ENCODE results near the gene APOA4.
"Not testable (repeated sequence)": the region's sequence is repeated elsewhere in the genome, so short reads cannot be mapped to it uniquely, and the experiment has no call there.

Gene APOA4

DNA sequence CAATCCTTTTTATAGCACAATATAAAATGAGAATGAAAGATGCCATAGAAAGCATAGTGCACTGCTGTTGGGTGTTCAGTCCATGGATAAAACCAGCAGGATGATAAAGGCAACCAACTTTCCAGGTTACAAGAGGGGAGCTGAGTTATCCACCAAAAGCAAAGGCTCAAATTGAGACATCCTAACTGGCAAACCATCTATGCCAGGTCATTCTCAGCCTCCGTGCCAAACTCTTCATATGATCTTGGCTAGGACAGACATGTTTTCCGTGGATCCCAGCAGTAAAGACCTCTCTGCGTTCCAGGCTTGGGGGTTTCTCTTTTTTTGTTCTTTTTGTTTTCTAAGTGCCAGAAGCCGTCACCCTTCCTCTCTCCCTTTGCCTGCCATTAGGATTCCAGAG is 21.6 kb upstream of the APOA4 start:
- no peak for DNase-seq

DNA sequence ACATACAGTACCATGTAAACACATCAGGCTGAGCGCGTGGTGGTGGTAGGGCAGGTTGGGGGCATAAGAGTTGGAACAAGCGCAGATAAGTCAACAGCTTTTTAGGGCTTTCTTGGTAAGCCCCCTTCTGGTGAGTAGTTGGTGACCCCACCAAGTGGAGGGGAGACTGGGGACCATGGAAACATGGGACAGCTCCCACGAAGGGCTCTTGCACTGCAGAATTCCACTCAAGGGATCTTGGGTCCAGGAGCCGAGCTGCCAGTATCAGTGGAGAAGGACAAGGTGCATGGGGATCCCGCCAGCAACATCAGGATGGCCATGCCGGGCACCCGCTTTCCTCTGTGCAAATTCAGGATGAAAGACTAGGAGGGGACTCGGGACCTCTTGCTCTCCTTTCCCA is 20.6 kb upstream of the APOA4 start:
- no peak for DNase-seq

DNA sequence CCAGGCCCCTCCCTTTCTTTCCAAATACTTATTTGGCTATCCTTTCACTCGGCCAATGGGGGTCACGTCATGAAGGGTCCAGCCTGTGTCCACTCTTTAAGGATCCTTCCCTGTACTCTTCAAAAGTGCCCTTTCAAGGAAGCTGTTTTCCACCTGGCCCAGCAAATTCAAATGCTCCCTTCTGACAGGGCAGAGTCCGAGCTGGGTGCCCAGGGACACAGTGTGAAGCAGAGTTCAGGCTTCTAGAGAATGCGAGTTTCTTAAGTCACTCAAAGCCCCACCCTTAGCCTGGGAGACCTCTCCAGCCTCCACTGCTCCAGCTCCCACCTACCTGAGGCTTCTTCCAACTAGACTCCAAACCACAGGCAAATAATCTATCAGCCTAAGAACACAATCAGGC is 19.8 kb upstream of the APOA4 start:
- DNase-seq, result no peak

DNA sequence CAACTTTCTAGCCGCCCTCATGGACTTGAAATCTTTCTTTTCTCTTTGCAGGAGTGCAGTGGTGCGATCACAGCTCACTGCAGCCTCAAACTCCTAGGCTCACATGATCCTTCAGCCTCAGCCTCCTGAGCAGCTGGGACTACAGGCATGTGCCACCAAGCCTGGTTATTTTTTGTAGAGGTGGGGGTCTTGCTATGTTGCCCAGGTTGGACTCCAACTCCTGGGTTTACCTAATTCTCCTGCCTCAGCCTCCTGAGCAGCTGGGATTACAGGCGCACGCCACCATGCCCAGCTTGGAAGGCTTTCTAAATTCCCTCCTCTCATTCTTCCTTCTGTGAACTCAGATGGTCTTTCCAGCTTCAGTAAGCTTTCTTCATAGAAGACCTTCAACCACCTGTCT is 19.0 kb upstream of the APOA4 start:
- no peak for DNase-seq

DNA sequence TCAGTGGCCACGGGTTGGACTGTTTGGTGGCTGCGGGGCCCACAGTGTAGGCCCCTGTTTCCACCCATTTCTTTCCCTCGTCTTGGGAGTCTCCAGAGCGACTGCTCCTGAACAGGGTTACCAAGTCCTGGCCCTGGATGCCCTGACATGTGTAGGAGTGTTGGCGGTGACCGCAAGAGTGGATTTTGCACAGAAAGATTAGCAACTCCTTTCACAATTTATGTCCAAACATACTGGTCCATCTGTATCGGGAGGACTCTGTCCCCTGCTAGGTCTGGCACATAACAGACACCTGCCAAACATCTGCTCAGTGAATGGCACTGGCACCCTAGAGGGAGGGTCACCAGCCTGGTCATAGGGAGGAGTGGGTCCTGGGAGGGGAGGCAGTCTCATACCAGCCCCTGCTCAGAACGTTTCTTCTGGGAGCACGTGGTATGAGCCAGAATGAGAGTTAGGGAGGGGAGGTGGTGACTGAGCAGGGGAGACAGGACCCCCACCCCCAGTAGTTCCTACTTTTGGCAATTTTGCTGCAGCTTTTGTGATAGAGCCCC is 17.7 kb upstream of the APOA4 start:
- DNase-seq, result no peak

DNA sequence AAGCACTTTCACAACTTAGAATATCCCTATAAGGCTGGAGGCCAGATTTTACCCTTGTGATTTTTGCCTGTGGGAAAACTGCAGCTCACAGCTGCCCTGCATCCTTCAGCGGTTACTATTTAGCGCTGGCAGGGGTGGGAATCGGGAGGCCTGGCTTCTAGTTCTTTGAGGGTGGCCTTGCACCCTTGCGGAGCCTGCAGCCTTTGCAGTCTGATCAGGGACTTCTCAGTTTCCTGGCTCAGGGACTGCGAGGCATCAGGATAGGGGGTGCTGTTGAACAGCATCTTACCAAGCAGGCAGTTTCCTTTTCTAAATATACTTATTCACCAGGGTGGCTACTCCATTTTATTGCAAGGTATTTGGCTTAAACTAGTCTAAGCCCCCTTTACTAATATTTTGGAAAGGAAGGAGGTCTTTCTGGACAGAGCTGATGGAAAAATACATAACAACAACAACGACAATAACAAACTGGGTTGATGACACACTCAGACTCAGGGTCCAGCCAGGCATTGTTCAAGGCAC is 17.2 kb upstream of the APOA4 start:
- DNase-seq, result no peak

DNA sequence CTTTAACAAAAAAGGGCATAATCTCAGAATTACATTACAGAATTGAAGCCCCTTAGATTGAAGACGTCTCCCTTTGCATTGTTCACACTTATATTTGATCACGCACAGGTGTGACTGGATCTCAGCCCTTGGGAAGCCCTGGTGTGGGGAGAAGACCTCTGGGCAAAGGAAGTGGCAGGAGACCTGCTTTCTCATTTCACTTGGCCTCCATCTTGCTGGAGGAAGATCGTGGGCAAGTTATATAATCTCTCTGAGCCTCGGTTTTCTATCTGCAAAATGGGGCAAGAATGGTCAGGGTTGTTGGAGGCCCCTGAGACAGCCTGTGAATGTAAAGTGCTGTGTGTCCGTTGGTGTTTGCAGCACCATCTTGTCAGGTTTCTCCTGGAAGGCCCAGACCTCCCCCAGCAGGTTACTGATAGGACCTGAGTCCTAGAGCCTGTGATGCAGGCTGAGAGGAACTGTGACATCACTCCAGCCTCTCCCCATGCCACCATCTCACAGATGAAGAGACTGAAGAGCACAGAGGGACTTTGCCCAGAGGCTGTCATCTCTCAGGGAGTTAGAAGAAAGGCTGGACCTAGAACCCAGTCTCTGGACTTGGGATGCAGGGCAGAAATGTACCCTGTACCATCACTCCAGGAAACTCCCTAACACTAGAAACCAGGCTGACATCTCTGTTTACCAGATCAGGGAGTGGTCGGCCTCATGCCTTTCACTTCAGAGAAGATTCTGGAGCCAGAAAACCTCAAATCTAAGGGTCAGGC is 15.4 kb upstream of the APOA4 start:
- DNase-seq, result no peak

DNA sequence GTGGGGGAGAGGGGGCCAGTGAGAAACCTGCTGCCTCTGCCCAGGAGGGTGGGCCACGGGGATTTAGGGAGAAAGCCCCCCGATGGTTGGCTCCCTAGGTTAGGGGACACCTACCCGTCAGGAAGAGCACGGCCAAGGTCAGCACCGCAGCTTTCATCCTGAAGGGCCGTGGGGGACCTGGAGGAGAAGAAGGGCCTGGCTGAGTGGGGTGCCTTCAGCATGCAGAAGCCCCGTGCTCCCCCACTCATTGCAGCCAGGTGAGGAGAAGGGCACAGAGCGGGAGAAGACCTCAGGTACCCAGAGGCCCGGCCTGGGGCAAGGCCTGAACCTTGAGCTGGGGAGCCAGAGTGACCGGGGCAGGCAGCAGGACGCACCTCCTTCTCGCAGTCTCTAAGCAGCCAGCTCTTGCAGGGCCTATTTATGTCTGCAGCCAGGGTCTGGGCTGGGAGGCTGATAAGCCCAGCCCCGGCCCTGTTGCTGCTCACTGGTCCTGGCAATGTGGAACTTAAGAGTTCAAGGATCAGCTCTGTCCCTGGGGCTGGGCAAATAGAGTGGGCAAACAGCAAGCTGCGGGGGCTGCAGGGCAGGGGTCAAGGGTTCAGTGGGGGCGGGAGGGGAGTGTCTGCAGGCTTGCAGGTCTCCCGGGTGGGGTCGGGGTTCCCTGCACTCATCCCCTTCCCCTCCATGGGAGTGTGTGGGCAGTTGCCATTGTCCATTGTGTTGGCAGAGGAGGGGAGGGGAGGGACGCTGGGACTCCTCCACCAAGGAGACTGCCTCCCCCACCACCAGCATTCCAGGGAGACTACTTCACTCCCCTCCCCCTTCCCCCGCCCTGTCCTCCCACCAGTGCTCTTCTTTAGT is 14.4 kb upstream of the APOA4 start, which contains the start of gene APOA1:
APOA1 (minus strand) TSS at position 392 of the 861 bp plus-strand sequence; CDS start at position 157, 235 bp downstream.
- no peak for DNase-seq

DNA sequence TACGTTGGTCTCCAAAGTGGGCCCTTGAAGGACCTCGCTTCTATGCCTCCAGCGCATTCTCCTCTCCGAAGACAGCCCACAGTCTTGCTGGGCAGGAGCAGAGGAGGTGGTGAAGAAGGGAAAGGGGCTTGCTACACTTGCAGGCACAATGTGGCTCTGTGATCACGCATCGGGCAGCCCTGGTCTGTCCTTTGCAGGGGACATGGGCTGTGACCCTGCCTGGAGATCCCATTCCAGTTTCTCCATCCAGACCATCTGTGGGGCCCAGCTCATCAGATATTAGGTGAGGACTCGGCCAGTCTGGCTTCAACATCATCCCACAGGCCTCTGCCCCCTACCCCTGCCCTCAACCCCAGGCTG is 13.5 kb upstream of the APOA4 start:
- no peak for DNase-seq

DNA sequence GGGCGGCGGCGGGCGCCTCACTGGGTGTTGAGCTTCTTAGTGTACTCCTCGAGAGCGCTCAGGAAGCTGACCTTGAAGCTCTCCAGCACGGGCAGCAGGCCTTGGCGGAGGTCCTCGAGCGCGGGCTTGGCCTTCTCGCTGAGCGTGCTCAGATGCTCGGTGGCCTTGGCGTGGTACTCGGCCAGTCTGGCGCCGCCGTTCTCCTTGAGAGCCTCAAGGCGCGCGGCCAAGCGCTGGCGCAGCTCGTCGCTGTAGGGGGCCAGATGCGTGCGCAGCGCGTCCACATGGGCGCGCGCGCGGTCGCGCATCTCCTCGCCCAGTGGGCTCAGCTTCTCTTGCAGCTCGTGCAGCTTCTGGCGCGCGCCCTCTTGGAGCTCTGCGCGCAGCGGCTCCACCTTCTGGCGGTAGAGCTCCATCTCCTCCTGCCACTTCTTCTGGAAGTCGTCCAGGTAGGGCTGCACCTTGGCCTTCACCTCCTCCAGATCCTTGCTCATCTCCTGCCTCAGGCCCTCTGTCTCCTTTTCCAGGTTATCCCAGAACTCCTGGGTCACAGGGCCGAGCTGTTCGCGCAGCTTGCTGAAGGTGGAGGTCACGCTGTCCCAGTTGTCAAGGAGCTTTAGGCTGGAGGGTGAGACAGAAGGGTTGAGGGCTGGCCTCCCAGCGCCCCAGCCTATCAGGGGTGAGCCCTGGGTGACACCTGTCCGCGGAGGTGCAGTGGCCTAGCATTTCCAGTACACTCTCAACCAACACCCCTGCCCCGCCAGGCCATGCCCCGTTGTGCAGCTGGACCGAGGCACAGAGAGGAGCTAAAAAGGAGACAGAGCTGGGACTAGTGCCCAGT is 12.9 kb upstream of the APOA4 start:
- peak; percentile 90 for DNase-seq

DNA sequence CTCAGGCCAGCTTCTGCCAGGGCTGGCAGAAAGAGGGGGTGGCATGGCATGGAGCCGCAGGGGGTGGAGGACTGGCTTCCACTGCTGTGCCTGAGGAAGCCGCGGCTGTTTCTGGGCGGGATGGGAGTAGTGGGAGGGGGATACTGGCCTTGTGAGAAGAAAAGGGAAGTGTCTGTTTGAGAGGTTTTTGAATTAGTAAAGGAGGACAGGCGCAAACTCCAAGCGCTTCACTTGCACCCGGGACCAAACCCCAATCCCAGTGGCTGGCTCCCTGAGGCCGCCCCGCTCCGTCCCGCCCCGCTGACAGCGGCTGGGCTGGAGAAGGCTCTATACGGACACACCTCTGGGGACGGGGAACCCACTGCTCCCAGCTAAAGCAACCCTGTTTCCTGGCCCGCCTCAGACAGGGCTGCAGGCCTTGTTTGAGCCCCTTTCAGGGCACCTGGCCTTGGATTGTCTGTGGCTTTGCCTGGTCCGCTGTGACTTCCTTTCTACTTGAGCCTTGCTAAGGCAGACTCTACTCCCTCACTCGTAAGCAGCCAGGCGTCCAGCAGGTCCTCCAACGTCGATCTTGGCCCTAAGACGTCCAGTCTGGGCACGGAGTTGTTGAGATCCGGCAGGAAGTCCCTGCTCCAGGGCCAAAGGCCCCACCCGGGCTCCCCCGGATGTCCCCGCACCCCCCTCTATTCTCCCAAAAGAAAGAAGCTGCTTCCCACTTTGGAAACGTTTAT is 12.1 kb upstream of the APOA4 start:
- no peak for DNase-seq

DNA sequence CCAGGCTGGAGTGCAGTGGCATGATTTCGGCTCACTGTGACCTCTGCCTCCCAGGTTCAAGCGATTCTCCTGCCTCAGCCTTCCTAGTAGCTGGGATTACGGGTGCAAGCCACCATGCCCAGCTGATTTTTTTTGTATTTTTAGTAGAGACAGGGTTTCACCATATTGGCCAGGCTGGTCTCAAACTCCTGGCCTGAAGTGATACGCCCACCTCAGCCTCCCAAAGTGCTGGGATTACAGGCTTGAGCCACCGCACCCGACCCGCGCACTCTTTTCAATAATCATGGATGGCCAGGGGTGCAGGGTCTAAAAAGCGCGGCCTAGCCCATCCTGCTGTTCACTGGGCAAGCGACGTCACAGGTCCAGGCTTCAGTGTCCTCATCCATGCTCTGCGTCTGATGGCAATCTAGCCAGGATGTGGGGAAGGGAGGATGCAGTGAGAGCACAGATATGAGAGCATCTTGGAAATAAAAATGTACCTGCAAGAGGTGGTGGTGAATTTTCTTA is 11.5 kb upstream of the APOA4 start:
- DNase-seq, result not testable (repeated sequence)

DNA sequence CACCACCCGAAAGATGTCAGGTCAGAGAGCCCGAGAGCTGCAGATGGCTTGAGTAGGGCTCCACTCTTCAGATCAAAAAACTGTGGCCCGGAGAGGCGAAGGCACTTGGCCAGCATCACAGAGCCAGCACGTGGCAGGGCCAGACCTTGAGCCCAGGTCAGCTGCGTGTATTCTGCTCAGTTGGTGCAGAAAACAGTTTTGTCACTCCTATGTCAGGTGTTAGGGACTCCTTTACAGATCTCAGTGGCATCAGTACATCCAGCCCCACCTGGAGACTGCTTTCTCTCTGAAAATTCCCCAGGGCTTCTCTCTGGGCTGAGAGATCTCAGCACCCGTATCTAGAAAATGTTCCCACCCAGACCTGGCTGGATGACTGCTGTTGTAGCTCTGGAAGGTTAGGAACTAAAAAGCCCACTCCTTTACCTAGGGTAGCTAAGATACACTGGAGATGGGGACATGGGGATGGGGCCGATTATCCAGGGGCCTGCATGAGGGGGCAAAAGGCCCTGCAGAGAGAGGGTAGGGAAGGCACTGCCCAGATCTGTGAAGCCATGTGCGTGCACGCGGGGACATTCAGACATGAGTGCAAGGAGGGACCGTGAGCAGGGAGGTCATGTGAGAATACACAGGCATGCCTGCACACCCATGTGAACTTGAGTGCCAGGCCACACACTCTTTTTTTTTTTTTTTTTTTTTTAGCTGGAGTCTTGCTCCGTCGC is 10.9 kb upstream of the APOA4 start:
- no peak for DNase-seq

DNA sequence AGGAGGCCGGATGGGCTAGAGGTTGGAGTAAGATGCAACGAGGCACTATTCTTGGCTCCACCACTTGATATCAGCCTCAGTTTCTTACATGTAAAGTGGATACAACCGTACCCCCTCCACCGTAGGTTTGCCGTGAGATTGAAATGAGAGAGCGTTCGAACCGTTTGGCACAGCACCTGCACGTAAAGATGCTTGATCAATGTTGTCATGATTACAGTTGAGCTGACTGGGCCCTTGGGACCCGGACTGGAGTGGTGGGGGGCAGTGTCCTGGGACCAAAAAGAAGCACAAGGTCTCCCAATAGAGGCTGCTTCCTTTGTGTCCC is 10.3 kb upstream of the APOA4 start:
- no peak for DNase-seq

DNA sequence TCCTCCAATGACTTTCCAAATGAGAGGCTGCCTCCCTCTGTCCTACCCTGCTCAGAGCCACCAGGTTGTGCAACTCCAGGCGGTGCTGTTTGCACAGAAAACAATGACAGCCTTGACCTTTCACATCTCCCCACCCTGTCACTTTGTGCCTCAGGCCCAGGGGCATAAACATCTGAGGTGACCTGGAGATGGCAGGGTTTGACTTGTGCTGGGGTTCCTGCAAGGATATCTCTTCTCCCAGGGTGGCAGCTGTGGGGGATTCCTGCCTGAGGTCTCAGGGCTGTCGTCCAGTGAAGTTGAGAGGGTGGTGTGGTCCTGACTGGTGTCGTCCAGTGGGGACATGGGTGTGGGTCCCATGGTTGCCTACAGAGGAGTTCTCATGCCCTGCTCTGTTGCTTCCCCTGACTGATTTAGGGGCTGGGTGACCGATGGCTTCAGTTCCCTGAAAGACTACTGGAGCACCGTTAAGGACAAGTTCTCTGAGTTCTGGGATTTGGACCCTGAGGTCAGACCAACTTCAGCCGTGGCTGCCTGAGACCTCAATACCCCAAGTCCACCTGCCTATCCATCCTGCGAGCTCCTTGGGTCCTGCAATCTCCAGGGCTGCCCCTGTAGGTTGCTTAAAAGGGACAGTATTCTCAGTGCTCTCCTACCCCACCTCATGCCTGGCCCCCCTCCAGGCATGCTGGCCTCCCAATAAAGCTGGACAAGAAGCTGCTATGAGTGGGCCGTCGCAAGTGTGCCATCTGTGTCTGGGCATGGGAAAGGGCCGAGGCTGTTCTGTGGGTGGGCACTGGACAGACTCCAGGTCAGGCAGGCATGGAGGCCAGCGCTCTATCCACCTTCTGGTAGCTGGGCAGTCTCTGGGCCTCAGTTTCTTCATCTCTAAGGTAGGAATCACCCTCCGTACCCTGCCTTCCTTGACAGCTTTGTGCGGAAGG is 9.5 kb upstream of the APOA4 start:
- DNase-seq, result no peak

DNA sequence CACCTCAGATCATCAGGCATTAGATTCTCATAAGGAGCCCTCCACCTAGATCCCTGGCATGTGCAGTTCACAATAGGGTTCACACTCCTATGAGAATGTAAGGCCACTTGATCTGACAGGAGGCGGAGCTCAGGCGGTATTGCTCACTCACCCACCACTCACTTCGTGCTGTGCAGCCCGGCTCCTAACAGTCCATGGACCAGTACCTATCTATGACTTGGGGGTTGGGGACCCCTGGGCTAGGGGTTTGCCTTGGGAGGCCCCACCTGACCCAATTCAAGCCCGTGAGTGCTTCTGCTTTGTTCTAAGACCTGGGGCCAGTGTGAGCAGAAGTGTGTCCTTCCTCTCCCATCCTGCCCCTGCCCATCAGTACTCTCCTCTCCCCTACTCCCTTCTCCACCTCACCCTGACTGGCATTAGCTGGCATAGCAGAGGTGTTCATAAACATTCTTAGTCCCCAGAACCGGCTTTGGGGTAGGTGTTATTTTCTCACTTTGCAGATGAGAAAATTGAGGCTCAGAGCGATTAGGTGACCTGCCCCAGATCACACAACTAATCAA is 8.8 kb upstream of the APOA4 start:
- DNase-seq, result no peak

DNA sequence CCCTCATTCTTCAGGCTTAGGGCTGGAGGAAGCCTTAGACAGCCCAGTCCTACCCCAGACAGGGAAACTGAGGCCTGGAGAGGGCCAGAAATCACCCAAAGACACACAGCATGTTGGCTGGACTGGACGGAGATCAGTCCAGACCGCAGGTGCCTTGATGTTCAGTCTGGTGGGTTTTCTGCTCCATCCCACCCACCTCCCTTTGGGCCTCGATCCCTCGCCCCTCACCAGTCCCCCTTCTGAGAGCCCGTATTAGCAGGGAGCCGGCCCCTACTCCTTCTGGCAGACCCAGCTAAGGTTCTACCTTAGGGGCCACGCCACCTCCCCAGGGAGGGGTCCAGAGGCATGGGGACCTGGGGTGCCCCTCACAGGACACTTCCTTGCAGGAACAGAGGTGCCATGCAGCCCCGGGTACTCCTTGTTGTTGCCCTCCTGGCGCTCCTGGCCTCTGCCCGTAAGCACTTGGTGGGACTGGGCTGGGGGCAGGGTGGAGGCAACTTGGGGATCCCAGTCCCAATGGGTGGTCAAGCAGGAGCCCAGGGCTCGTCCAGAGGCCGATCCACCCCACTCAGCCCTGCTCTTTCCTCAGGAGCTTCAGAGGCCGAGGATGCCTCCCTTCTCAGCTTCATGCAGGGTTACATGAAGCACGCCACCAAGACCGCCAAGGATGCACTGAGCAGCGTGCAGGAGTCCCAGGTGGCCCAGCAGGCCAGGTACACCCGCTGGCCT is 7.2 kb upstream of the APOA4 start:
- no peak for DNase-seq

DNA sequence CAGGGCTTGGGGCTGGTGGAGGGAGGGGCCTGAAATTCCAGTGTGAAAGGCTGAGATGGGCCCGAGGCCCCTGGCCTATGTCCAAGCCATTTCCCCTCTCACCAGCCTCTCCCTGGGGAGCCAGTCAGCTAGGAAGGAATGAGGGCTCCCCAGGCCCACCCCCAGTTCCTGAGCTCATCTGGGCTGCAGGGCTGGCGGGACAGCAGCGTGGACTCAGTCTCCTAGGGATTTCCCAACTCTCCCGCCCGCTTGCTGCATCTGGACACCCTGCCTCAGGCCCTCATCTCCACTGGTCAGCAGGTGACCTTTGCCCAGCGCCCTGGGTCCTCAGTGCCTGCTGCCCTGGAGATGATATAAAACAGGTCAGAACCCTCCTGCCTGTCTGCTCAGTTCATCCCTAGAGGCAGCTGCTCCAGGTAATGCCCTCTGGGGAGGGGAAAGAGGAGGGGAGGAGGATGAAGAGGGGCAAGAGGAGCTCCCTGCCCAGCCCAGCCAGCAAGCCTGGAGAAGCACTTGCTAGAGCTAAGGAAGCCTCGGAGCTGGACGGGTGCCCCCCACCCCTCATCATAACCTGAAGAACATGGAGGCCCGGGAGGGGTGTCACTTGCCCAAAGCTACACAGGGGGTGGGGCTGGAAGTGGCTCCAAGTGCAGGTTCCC is 6.5 kb upstream of the APOA4 start, which contains the start of gene APOC3:
APOC3 (plus strand) TSS at position 383 of the 659 bp plus-strand sequence. CDS start 676 bp downstream, outside the sequence.
- DNase-seq, result no peak
